ENCODE data around the gene TICAM2.
A peak's percentile ranks its signal among the peaks of the same experiment; 100 is the strongest.

Gene TICAM2

GRCh38 chr5:115556276-115556675 lies 46.0 kb downstream of the TICAM2 start:
- no peak for TF ChIP-seq CTCF (IDR thresholded peaks at IDR 0.05; ENCODE audit: borderline replicate concordance, control extremely low read depth, extremely low read depth, insufficient read depth, missing control alignments)
- in situ Hi-C loops (cut with MboI; ENCODE audit: low sequenced_read_pairs, unreplicated experiment): no loop called here
- no peak for DNase-seq (ENCODE audit: low spot score)

DNA sequence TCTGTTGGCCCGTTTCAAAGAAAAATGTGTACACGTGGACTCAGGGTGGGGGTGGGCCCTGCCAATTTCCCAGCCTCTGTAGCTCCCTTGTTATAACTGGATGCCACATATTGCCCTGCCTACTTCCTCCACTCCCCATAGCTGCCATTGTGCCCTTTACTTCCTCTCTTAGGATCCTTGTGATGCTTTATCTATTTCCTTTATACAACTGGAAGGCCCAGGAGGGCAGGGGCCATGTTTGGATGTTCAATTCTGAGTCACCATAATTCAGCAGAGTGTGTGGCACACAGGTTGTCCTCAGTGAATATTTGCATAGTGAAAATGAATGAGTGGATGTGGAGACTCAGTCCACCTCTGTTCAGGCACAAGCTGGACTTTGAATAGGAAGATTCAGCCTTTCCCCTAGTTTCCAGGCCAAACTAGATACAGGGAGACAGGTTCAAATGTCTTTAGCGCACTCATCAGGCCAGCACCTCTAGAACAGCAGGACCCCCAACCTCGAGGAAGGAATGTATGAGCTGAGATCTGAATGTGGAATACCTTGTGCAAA lies 47.1 kb downstream of the TICAM2 start:
- no peak for TF ChIP-seq CTCF (IDR thresholded peaks at IDR 0.05; ENCODE audit: borderline replicate concordance, control extremely low read depth, extremely low read depth, insufficient read depth, missing control alignments)
- no peak for DNase-seq (ENCODE audit: low spot score)
- in situ Hi-C loops (cut with MboI; ENCODE audit: low sequenced_read_pairs, unreplicated experiment): no loop called here

DNA sequence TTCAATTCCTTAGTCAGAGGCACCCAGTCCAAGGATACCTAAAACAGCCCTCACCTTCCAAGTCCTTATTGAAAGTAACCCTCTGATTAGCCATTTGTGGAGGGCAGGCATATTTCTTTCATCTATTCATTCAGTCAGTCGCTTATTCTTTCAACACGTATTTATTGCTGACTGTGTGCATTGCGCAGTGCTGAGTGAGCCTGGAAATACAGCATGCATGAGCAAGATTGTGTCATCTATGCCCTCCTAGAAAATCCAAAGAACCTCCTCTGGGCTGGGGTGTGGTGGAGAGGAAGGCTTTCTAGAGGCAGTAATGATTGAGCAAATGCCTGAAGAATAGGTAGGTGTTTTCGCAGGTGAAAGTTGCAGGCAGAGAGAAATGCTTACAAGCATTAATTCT lies 49.2 kb downstream of the TICAM2 start:
- in situ Hi-C loops (cut with MboI; ENCODE audit: low sequenced_read_pairs, unreplicated experiment): no loop called here
- no peak for DNase-seq (ENCODE audit: low spot score)
- TF ChIP-seq CTCF (IDR thresholded peaks at IDR 0.05; ENCODE audit: borderline replicate concordance, control extremely low read depth, extremely low read depth, insufficient read depth, missing control alignments): no peak

DNA sequence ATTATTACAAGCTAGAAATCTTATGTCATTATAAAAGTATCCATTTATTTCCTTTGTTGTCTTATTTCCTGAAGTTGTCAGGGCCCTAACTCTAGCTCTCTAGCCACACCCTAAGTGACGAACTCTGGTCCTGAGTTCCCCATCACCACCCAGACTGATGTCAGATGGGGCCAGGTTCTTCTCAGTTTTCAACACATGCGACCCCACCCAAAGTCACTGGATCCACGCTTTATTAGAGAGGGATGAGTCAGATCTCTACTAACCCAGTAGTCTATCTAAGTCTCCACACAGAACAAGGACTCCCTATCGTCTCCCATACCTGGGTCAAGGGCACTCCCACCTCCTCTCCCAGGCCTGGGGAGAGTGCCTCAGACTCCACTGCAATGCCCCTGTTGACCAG lies 50.9 kb downstream of the TICAM2 start:
- no peak for DNase-seq (ENCODE audit: low spot score)
- in situ Hi-C loops (cut with MboI; ENCODE audit: low sequenced_read_pairs, unreplicated experiment): no loop called here
- no peak for TF ChIP-seq CTCF (IDR thresholded peaks at IDR 0.05; ENCODE audit: borderline replicate concordance, control extremely low read depth, extremely low read depth, insufficient read depth, missing control alignments)

GRCh38 chr5:115549154-115549553 lies 53.1 kb downstream of the TICAM2 start:
- DNase-seq (ENCODE audit: low spot score): peak; percentile 49
- in situ Hi-C loops (cut with MboI; ENCODE audit: low sequenced_read_pairs, unreplicated experiment): no loop called here
- peak; percentile 34 for TF ChIP-seq CTCF (IDR thresholded peaks at IDR 0.05; ENCODE audit: borderline replicate concordance, control extremely low read depth, extremely low read depth, insufficient read depth, missing control alignments)

DNA sequence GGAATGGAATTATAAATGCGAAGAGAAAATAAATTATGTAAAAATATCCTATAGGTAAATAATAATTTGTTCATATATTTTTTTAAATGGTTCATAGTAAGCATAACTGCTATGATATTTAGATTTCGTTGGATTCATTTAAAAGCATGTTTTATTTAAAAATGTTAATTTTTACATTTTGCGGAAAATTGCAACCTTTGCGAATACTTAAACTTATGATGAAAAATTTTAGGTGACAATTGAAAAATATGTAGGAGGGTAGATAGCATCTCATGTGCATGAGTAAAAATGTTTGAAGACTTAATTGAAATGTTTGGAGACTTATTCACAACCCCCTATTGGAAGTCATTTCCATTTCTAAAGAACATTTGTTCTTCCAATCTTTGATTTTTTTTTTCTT lies 53.6 kb downstream of the TICAM2 start:
- in situ Hi-C loops (cut with MboI; ENCODE audit: low sequenced_read_pairs, unreplicated experiment): no loop called here
- no peak for TF ChIP-seq CTCF (IDR thresholded peaks at IDR 0.05; ENCODE audit: borderline replicate concordance, control extremely low read depth, extremely low read depth, insufficient read depth, missing control alignments)
- no peak for DNase-seq (ENCODE audit: low spot score)

All from GM13976 (cell line).